CD4-positive, alpha-beta T cell treated with Interferon alpha-2 for 1 hour (primary cell): Measurements from ENCODE around the gene CDC6.

Experiments used
- DNase-seq, 2 donors: peaks; one replicate each; pipeline ENCODE4 v3.0.0-alpha.2; 2020 to 2022

The CDC6 gene

GRCh38 chr17:40312131-40312731 is 24.6 kb downstream of the CDC6 start:
- no peak for DNase-seq

GRCh38 chr17:40312893-40313667 is 25.4 kb downstream of the CDC6 start:
- DNase-seq = no peak

GRCh38 chr17:40313668-40314583 is 26.2 kb downstream of the CDC6 start:
- DNase-seq = no peak

GRCh38 chr17:40314584-40314956 is 26.9 kb downstream of the CDC6 start:
- peak; percentile 84 to 88 for DNase-seq

GRCh38 chr17:40315206-40315605 is 27.5 kb downstream of the CDC6 start:
- DNase-seq = no peak

- no peak for DNase-seq
Observed at GRCh38 chr17:40315678-40316570, 28.2 kb downstream of the CDC6 start.

GRCh38 chr17:40316571-40317344 is 29.1 kb downstream of the CDC6 start:
- no peak for DNase-seq

GRCh38 chr17:40317345-40317873 is 29.7 kb downstream of the CDC6 start:
- DNase-seq = peak in 1 of 2 donors; percentile 67

- DNase-seq = peak; percentile 93 to 94
Observed at GRCh38 chr17:40317880-40318829, 30.5 kb downstream of the CDC6 start.

- DNase-seq = peak in 1 of 2 donors; percentile 43
Observed at GRCh38 chr17:40318830-40319391, 31.2 kb downstream of the CDC6 start.

GRCh38 chr17:40319651-40320540 is 32.2 kb downstream of the CDC6 start:
- peak; percentile 83 to 88 for DNase-seq

GRCh38 chr17:40320756-40321523 is 33.3 kb downstream of the CDC6 start:
- peak; percentile 63 to 76 for DNase-seq

GRCh38 chr17:40321524-40321929 is 33.8 kb downstream of the CDC6 start:
- DNase-seq = peak in 1 of 2 donors; percentile 41

- peak in 1 of 2 donors; percentile 24 for DNase-seq
Observed at GRCh38 chr17:40321961-40322357, 34.3 kb downstream of the CDC6 start.

- DNase-seq = peak; percentile 96
Observed at GRCh38 chr17:40322358-40323315, 35.0 kb downstream of the CDC6 start.
